Loucy (cell line): ENCODE data around the gene GRM7.

Source experiments
- CTCF ChIP-seq: fragments of 200-600 bp; sonication (generic); conservative IDR thresholded peaks from 2 replicates; pipeline ENCODE4 v1.5.1; 2014; ENCODE audit warnings: mild to moderate bottlenecking, antibody characterized with exemption, low read length
- EZH2phosphoT487 ChIP-seq: fragments of 200-600 bp; IDR thresholded peaks from 2 replicates; pipeline ENCODE4 v1.6.1; 2018; ENCODE audit warnings: antibody characterized with exemption, mild to moderate bottlenecking, moderate library complexity, borderline replicate concordance

- TF ChIP-seq CTCF (no peak), EZH2phosphoT487 (no peak)
Observed at GRCh38 chr3:7659079-7659478, 798.2 kb downstream of the GRM7 start.
